Measurements from ENCODE around the gene KRT37. TPM values are rescaled to one million over a fixed set of nuclear protein-coding genes. Genes with fewer than 3 reads are reported as not detected.

KRT37 gene
- total and polyA plus RNA-seq, 9 of the 15 experiments (the other 6 are each of a cell fraction or from before 2014, with no cell fraction given), result not detected

- TF ChIP-seq CXXC5 (CRISPR knock-in tag; IDR thresholded peaks at IDR 0.05), result no peak
- TF ChIP-seq, protein P1, sequence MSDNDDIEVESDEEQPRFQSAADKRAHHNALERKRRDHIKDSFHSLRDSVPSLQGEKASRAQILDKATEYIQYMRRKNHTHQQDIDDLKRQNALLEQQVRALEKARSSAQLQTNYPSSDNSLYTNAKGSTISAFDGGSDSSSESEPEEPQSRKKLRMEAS (CRISPR knock-in tag; IDR thresholded peaks at IDR 0.05), result no peak
- TF ChIP-seq HNRNPK (IDR thresholded peaks at IDR 0.05; ENCODE audit: low read depth, low read length, poor library complexity, severe bottlenecking), result no peak
- no peak for TF ChIP-seq EZH2 (IDR thresholded peaks at IDR 0.05; ENCODE audit: borderline replicate concordance, low read depth, low read length)
- TF ChIP-seq PURB (CRISPR knock-in tag; IDR thresholded peaks at IDR 0.05; ENCODE audit: low read depth), result no peak
- TF ChIP-seq, protein P2, sequence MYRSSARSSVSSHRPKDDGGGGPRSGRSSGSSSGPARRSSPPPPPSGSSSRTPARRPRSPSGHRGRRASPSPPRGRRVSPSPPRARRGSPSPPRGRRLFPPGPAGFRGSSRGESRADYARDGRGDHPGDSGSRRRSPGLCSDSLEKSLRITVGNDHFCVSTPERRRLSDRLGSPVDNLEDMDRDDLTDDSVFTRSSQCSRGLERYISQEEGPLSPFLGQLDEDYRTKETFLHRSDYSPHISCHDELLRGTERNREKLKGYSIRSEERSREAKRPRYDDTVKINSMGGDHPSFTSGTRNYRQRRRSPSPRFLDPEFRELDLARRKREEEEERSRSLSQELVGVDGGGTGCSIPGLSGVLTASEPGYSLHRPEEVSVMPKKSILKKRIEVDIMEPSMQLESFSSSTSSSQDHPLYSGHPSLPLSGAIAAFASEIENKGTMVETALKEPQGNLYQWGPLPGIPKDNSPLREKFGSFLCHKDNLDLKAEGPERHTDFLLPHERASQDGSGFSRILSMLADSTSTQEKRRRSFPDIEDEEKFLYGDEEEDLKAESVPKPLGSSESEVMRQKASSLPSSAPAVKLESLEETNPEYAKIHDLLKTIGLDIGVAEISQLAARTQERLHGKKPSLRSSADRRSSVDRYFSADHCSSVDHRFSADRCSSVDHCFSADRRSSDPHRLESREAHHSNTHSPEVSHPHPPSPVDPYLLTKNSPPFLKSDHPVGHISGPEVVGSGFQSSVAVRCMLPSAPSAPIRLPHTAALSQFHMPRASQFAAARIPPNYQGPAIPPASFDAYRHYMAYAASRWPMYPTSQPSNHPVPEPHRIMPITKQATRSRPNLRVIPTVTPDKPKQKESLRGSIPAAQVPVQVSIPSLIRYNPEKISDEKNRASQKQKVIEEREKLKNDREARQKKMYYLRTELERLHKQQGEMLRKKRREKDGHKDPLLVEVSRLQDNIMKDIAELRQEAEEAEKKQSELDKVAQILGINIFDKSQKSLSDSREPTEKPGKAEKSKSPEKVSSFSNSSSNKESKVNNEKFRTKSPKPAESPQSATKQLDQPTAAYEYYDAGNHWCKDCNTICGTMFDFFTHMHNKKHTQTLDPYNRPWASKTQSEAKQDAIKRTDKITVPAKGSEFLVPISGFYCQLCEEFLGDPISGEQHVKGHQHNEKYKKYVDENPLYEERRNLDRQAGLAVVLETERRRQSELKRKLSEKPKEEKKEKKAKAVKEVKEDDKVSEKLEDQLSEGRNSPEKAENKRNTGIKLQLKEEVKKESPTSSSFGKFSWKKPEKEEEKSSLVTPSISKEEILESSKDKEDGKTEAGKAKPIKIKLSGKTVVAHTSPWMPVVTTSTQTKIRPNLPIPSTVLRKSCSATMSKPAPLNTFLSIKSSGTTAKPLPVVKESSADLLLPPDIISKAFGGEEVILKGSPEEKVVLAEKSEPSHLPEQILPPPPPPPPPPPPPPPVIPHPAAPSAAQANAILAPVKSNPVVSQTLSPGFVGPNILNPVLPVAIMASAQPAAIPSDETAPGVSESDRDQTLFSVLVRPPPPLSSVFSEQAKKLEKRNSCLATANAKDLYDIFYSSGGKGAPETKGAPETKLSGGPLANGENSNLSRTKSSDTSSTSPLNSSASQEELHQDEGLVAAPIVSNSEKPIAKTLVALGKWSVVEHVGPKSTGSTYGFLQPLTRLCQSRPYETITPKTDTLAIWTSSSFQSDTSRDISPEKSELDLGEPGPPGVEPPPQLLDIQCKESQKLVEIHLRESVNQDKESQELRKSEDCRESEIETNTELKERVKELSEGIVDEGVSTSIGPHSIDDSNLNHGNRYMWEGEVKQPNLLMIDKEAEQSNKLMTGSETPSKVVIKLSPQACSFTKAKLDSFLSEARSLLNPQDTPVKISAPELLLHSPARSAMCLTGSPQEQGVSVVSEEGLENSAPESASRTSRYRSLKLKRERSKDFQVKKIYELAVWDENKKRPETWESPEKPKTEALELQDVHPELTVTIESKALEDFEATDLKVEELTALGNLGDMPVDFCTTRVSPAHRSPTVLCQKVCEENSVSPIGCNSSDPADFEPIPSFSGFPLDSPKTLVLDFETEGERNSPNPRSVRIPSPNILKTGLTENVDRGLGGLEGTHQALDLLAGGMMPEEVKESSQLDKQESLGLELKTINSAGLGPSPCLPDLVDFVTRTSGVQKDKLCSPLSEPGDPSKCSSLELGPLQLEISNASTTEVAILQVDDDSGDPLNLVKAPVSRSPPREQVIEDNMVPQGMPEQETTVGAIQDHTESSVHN (IDR thresholded peaks at IDR 0.05; ENCODE audit: borderline replicate concordance in 1 of 2, low read depth in 1 of 2), result no peak
Observed at GRCh38 chr17:41424111-41424635, at the start of gene KRT37 (continued).

Measured in K562 (cell line).